PC-9 (cell line): ENCODE results near the gene AUTS2. TPM values are rescaled to one million over a fixed set of nuclear protein-coding genes. Genes with fewer than 3 reads are reported as not detected.

ENCODE experiments used
- BruUV-seq: library from RNA; stranded (reverse); fragments of 400-500 nt; replicated peaks from 2 replicates; lab custom pipeline; 2021; lab: Mats Ljungman, UMichigan
- CTCF ChIA-PET: fragments of 300-600 bp; sonication (Branson Sonifier 250); formaldehyde crosslinking; loops from one replicate; lab custom pipeline; 2022; ENCODE audit warnings: antibody characterized with exemption; lab: Charles Lee
- POLR2A ChIA-PET: fragments of 300-600 bp; sonication (Branson Sonifier 250); formaldehyde crosslinking; loops from one replicate; lab custom pipeline; 2022; ENCODE audit warnings: antibody characterized with exemption; ENCODE audit not compliant: unreplicated experiment; lab: Charles Lee
- DNase-seq, 2 experiments: peaks; one replicate each; pipeline versions ENCODE4 v3.0.0 to v3.0.0-alpha.2; 2015 to 2022; ENCODE audit warnings: mixed read lengths in 1 of 2
- H2AFZ ChIP-seq: fragments of 200-600 bp; sonication (generic); 2 replicates; pipeline ENCODE4 v1.8.1; 2017; ENCODE audit warnings: antibody characterized with exemption
- H3F3A ChIP-seq: fragments of 200-600 bp; sonication (generic); 2 replicates; pipeline ENCODE4 v1.8.1; 2017; ENCODE audit warnings: antibody characterized with exemption, mild to moderate bottlenecking, low read depth; ENCODE audit not compliant: insufficient read depth
- H3K27ac ChIP-seq: fragments of 200-600 bp; sonication (generic); 2 replicates; pipeline ENCODE4 v1.6.1; 2016; ENCODE audit warnings: mixed run types
- H3K27me3 ChIP-seq: fragments of 200-600 bp; sonication (generic); 2 replicates; pipeline ENCODE4 v1.6.1; 2016; ENCODE audit warnings: low read depth, mixed run types; ENCODE audit not compliant: insufficient read depth
- H3K36me3 ChIP-seq: fragments of 200-600 bp; sonication (generic); 2 replicates; pipeline ENCODE4 v1.6.1; 2016; ENCODE audit warnings: low read depth, mixed run types
- H3K4me1 ChIP-seq: fragments of 200-600 bp; sonication (generic); replicated peaks from 2 replicates; pipeline ENCODE4 v1.6.1; 2016; ENCODE audit warnings: mixed run types; ENCODE audit not compliant: insufficient read depth
- H3K4me2 ChIP-seq: fragments of 200-600 bp; sonication (generic); 2 replicates; pipeline ENCODE4 v1.6.1; 2017; ENCODE audit warnings: mixed run types
- H3K4me3 ChIP-seq: fragments of 200-600 bp; sonication (generic); 2 replicates; pipeline ENCODE4 v1.6.1; 2016; ENCODE audit warnings: mixed run types
- H3K79me2 ChIP-seq: fragments of 200-600 bp; sonication (generic); 2 replicates; pipeline ENCODE4 v1.6.1; 2017; ENCODE audit warnings: low read depth, mixed run types
- H3K9me2 ChIP-seq: fragments of 200-600 bp; sonication (generic); 2 replicates; pipeline ENCODE4 v1.8.1; 2017; ENCODE audit warnings: mild to moderate bottlenecking; ENCODE audit not compliant: insufficient read depth
- H3K9me3 ChIP-seq: fragments of 200-600 bp; sonication (generic); 2 replicates; pipeline ENCODE4 v1.8.1; 2016; ENCODE audit warnings: low read depth; ENCODE audit not compliant: insufficient read depth
- H4K20me1 ChIP-seq: fragments of 200-600 bp; sonication (generic); 2 replicates; pipeline ENCODE4 v1.8.1; 2017; ENCODE audit not compliant: insufficient read depth
- CTCF ChIP-seq: fragments of 200-600 bp; sonication (generic); conservative IDR thresholded peaks from 2 replicates; pipeline ENCODE4 v1.6.1; 2017; ENCODE audit warnings: mixed run types, antibody characterized with exemption, mild to moderate bottlenecking, moderate library complexity
- EZH2 ChIP-seq: fragments of 200-600 bp; sonication (generic); IDR thresholded peaks from 2 replicates; pipeline ENCODE4 v1.8.0; 2017; ENCODE audit warnings: antibody characterized with exemption, low read depth
- intact Hi-C: fragments of 100-400 bp; cut with micrococcal nuclease; formaldehyde crosslinking; loops from one replicate; pipeline ENCODE4 v1.10.0; 2022; ENCODE audit not compliant: unreplicated experiment
- total RNA-seq: library from RNA; stranded (reverse); gene quantifications from 2 replicates; pipeline ENCODE4 v1.2.3, GENCODE V29; 2021

The AUTS2 gene
- total RNA-seq, 1 experiment from 2014 or later = not detected

- ChIA-PET POLR2A (no interaction called here), CTCF (no interaction called here)
- H3K27ac ChIP-seq = no peak overlapping the region
- intact Hi-C loops = no loop called here
- H3K4me3 ChIP-seq = no peak overlapping the region
- H3K79me2 ChIP-seq = no peaks in the 10 kb centered on the region
- no peaks in the 10 kb centered on the region for H3K36me3 ChIP-seq
- H3K27me3 ChIP-seq = peaks cover 11% of the 10 kb centered on the region
- no peak for DNase-seq
- H3F3A ChIP-seq = no peaks in the 10 kb centered on the region
- H3K9me2 ChIP-seq = no peaks in the 10 kb centered on the region
- H3K4me1 ChIP-seq = no peaks in the 10 kb centered on the region
- H3K9me3 ChIP-seq = no peaks in the 10 kb centered on the region
- no TSS peak for BruUV-seq
- H2AFZ ChIP-seq = no peak overlapping the region
- H3K4me2 ChIP-seq = no peak overlapping the region
- H4K20me1 ChIP-seq = no peaks in the 10 kb centered on the region
- no peak for TF ChIP-seq CTCF
- no peak for TF ChIP-seq EZH2
Measured at GRCh38 chr7:70805360-70805759, 1207.1 kb downstream of the AUTS2 start.

GRCh38 chr7:70807650-70808049 is 1209.4 kb downstream of the AUTS2 start:
- TF ChIP-seq CTCF (no peak), EZH2 (no peak)
- Histone ChIP-seq H3K9me2 (no peaks in the 10 kb centered on the region), H3K27ac (no peak overlapping the region), H3K4me3 (no peak overlapping the region), H3K9me3 (no peaks in the 10 kb centered on the region), H2AFZ (no peak overlapping the region), H4K20me1 (no peaks in the 10 kb centered on the region), H3K4me1 (no peaks in the 10 kb centered on the region), H3K27me3 (peaks cover 11% of the 10 kb centered on the region), H3F3A (no peaks in the 10 kb centered on the region), H3K36me3 (no peaks in the 10 kb centered on the region), H3K79me2 (no peaks in the 10 kb centered on the region), H3K4me2 (no peak overlapping the region)
- DNase-seq = no peak
- POLR2A ChIA-PET = no interaction called here
- intact Hi-C loops = no loop called here
- BruUV-seq = no TSS peak
- CTCF ChIA-PET = no interaction called here

GRCh38 chr7:70808876-70809275 is 1210.6 kb downstream of the AUTS2 start:
- ChIA-PET POLR2A (no interaction called here), CTCF (no interaction called here)
- intact Hi-C loops = no loop called here

More at GRCh38 chr7:70808876-70809275, 1210.6 kb downstream of the AUTS2 start:
- no peaks in the 10 kb centered on the region for H3K4me1 ChIP-seq
- H3K36me3 ChIP-seq = no peaks in the 10 kb centered on the region
- no peak overlapping the region for H2AFZ ChIP-seq
- peaks cover 11% of the 10 kb centered on the region for H3K27me3 ChIP-seq
- H3K4me3 ChIP-seq = no peak overlapping the region
- no peak overlapping the region for H3K27ac ChIP-seq
- H3K4me2 ChIP-seq = no peak overlapping the region
- no TSS peak for BruUV-seq
- H4K20me1 ChIP-seq = no peaks in the 10 kb centered on the region
- TF ChIP-seq CTCF (no peak), EZH2 (no peak)
- no peaks in the 10 kb centered on the region for H3F3A ChIP-seq
- no peak for DNase-seq
- H3K9me3 ChIP-seq = no peaks in the 10 kb centered on the region
- no peaks in the 10 kb centered on the region for H3K79me2 ChIP-seq
- no peaks in the 10 kb centered on the region for H3K9me2 ChIP-seq
